GM18508 (cell line): ENCODE measurements around the gene DYNLL1.
"Not testable (repeated sequence)": the region's sequence is repeated elsewhere in the genome, so short reads cannot be mapped to it uniquely, and the experiment has no call there.

Experiments
- ATAC-seq: cut with Tn5 transposase; IDR thresholded peaks from one replicate; pipeline ENCODE4 v1.9.1; 2021; ENCODE audit warnings: moderate number of reproducible peaks; ENCODE audit not compliant: insufficient read depth, unreplicated experiment

DYNLL1 gene

DNA sequence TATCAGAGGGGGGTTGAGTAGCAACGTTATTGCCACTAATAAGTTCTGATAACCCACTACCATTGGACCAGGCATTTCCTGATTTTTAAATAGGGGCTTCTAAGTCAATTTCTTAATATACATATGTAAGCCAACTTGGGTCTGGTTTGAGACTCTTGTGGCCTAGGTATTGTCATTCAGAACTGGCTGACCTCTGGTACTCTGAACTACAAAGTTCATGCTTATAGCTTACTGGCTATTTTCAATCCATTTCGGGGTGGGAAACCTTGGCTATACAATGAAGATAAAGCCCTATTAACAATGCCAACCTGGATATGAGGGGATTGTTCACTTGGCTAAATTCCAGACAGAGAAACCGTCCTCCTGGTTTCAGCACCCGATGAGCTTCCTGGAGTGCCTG lies 8.7 kb downstream of the DYNLL1 start:
- ATAC-seq: no peak

DNA sequence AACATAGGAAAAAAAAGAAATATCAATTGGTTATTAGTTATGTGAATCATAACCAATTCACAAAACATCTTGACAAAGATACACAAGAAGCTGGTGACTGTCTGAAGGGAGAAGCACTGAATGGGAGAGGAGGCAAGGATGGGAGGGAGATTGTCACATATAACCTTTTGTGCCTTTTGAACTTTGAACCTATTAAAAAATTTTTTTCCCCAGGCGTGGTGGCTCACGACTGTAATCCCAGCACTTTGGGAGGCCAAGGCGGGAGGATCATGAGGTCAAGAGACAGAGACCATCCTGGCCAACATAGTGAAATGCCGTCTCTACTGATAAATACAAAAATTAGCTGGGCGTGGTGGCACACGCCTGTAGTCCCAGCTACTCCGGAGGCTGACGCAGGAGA lies 12.6 kb downstream of the DYNLL1 start:
- ATAC-seq: no peak

DNA sequence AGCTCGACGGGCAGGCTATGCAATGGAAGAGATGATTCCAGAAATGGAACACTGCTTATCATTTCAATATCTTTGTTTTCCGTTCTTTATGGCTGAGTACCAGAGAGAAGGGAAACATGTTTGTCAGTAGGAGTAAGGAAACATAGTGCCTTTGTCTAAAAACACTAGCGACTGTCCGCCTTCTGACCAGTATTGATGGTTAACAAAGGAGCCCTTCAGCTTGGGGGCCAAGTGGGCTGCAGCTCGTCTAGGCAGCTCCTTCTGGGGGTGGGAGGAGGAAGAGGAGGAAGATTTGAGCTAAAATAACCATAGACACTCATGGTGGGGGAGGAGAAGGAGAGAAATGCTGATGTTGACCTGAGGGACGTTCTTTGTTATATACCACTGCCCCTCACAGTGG lies 18.1 kb downstream of the DYNLL1 start:
- ATAC-seq: no peak

DNA sequence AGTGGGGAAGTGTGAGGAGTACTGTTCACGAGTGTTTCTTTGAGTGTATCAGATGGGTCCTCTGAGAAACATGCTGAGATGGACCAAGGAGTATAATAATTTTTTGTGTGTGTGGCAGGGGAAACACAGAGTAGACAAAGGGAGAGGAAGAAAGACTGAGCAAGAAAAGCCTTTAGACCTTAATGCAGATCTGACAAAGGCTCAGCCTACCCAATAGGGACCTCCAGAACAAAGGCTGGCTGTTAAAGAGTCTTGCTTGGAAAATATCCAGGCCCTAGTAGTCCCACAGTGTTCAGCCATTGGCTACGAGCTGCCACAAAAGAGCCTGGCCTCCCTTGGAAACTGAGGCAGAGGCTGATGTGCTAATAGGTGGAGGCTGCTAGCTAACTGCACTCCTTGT lies 19.6 kb downstream of the DYNLL1 start:
- no peak for ATAC-seq

DNA sequence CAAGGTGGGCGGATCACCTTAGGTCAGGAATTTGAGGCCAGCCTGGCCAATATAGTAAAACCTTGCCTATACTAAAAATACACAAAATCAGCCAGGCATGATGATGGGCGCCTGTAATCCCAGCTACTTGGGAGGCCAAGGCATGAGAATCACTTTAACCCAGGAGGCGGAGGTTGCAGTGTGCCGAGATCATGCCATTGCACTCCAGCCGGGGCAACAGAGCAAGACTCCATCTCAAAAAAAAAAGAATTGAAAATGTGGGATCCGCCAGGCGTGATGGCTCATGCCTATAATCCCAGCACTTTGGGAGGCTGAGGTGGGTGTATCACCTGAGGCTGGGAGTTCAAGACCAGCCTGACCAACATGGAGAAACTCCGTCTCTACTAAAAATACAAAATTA lies 23.4 kb downstream of the DYNLL1 start:
- not testable (repeated sequence) for ATAC-seq

- no peak for ATAC-seq
These were observed 26.7 kb downstream of the DYNLL1 start for GRCh38 chr12:120522568-120522967.

- ATAC-seq: no peak
These were observed 33.1 kb downstream of the DYNLL1 start, which contains the start of gene COQ5 for GRCh38 chr12:120528861-120529525. TSS of gene COQ5 (minus strand) at chr12:120529158. CDS start at chr12:120529141, 17 bp downstream.

DNA sequence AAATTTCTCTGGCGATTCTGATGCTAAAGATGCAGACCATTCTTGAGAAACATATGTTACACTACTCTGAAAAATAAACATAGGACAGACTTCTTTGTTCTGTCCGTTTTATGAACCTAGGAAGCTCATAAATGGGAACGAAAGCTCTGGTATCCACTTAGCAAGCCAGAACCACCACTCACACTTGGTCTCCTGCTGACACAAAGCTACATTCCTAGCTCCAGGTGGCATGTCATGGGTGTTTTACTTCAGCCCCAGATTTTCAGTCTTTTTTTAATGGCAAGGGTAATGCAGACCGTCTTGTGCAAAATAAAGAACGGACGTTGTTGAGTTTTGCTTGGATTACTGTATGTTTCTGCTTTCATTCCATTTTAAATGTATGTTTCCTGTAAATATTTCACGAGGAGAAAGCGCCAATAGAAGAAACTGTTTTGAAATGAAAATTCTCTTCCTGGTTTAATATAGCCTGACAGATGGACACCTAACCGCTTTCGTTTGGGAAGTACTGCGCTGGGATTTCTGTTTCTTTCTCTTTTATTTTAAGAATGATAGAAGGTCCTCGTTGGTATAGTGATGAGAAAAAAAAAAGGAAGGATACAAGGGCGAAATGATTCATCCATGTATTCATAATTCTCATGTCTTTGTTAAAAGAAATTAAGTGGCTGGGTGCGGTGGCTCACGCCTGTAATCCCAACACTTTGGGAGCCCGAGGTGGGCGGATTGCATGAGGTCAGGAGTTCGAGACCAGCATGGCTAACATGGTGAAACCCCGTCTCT lies 33.9 kb downstream of the DYNLL1 start:
- ATAC-seq: no peak

- not testable (repeated sequence) for ATAC-seq
These were observed 34.5 kb downstream of the DYNLL1 start for GRCh38 chr12:120530418-120530761.

DNA sequence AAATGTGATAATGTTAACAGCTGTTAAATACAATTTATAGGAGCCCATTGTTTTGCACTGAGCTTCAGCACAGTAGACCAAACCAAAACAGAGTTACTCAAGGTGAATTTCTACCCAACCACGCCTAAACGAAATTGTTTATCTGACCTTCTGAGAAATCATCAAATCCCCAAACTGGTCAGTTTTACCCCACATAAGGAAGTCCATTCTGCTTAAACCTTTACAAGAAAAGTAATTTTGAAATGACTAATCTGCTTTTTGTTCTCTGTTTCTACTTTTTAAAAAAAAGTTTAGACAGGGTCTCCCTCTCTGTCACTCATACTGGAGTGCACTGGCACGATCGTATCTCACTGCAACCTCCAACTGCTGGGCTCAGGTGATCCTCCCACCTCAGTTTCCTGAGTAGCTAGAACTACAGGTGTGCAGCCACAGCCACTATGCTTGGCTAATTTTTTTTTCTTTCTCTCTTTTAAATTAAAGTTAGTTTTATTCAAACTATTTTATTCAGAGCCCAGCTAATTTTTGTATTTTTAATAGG lies 36.9 kb downstream of the DYNLL1 start:
- no peak for ATAC-seq

GRCh38 chr12:120534203-120534702 lies 38.3 kb downstream of the DYNLL1 start, which contains the start of gene RNF10:
TSS of gene RNF10 (plus strand) at chr12:120534356. CDS start at chr12:120534812, 456 bp downstream.
- no peak for ATAC-seq

DNA sequence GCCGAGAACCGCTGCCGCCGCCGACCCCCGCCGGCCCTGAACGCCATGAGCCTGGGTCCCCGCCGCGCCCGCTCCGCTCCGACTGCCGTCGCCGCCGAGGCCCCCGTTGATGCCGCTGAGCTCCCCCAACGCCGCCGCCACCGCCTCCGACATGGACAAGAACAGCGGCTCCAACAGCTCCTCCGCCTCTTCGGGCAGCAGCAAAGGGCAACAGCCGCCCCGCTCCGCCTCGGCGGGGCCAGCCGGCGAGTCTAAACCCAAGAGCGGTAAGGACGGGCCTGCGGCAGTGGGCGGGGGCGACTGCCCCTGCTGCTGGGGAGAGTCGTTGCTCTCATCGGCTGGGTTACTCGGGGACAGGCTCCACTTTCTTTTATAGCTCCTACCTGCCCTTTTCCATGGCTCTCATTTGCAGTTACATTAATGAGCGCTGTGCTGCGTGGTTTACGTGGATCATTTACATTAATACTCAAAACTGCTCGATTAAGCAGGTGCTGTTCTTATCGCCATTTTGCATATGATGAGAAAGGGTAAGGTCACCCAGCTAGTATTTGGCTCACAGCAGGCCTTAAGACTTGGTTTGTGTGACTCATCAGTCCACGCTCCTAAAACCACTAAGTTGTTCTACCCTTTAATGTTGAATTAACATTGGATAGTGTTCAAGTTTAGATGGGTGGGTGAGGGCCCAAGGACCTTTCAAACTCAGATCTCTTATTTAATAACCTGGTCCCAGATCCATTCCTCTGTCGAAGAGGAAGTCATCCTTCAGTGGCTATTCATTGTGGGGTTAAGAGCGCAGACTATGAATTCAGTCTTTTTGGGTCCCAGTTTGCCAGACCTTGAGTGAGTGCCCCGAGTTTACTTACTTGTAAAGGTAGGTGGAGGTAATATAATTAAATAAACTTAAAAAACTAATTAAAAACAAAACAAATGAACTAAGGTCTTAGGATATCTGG lies 39.1 kb downstream of the DYNLL1 start:
- no peak for ATAC-seq

DNA sequence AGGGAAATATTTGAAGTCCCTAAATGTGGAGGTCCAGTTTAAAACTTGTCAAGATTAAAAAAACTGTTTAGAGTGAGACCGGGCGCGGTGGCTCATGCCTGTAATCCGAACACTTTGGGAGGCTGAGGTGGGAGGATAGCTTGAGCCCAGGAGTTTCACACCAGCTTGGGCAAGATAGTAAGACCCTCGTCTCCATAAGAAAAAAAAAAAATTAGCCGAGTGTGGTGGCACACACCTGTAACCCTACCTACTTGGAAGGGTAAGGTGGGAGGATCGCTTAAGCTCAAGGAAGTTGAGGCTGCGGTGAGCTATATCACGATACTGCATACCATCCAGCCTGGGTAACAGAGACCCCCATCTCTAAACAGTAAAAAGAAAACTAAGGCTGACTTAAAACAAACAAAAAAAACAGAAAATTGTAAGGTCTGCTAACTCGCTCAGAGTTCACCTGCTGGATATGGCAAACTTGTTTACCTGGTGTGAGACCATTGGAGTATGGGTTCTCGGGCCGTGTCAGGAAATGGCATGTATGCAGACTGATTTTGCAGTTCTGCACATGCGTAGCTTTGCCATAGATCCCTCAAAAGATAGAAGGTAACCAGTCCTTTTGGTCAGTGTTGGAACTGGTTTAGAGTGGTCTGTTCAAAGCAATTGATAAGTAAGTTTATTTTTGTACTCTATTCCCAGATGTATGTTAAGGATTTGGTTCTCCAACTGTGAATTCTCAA lies 40.3 kb downstream of the DYNLL1 start:
- no peak for ATAC-seq

- no peak for ATAC-seq
These were observed 41.9 kb downstream of the DYNLL1 start for GRCh38 chr12:120537856-120538220.

- no peak for ATAC-seq
These were observed 42.6 kb downstream of the DYNLL1 start for GRCh38 chr12:120538281-120539156.

DNA sequence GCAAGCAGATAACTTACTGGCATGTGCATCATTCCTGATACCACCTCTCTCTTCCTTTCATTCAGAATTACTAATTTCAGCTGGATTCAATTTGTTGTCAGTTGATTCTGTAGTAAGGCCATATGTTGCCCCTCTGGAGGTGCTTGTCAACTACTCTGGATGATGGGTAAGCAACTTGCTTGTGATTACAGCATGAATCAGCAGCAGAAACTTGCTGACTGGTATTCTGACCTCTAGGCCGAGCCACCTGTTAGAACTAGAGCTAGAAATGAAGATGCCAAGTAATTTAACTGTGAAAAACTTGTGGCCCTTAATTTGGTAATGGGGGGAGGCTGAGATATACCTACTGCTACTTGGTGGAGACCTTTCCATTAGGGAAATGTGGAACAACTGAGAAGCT lies 43.4 kb downstream of the DYNLL1 start:
- ATAC-seq: no peak

DNA sequence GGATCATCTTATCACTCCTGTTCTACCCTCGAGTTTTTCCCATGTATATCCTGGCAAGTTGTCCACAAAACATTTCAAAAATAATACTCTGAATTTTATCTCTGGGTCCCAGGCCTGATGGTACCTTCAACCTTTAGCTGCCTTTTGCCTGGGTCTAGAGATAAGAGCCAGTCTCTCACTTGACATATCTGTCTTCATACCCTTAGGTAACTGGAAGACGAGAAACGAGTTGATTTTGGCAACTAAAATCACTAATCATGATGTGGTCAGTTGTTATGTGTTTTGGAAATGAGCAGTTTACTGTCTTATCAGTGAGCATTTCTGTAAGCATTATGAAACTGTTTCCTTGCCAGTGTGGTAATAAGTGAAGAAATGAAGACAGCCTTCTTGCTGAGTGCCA lies 44.5 kb downstream of the DYNLL1 start:
- no peak for ATAC-seq

GRCh38 chr12:120542166-120542565 lies 46.3 kb downstream of the DYNLL1 start:
- ATAC-seq: no peak

- ATAC-seq: no peak
These were observed 48.8 kb downstream of the DYNLL1 start for GRCh38 chr12:120544691-120545090.
